NK-92 (cell line): ENCODE results near the gene DYSF.

Experiments
- DNase-seq: peaks from one replicate; lab custom pipeline; 2025; ENCODE audit not compliant: unreplicated experiment; lab: John Stamatoyannopoulos, UW

Gene DYSF

DNA sequence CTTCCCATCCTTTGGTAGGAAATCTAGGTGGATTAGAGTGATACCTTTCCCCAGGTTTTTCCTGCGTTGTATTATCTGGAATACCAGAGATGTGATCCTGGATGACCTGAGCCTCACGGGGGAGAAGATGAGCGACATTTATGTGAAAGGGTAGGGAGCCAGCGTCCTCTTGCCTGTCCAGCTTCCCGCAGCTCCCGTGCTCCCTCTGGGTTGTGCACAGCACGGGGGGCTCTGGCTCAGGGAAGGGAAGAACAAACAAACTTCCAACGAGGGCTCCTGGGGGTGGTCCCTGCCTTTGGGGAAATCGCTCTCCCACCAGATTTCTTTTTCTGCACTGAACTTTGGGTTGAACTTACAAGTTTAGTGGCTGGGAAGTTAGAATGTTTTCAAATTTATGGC is 215.7 kb downstream of the DYSF start:
- no peak for DNase-seq

- DNase-seq = no peak
These were observed 216.5 kb downstream of the DYSF start for GRCh38 chr2:71669628-71670429.

GRCh38 chr2:71670430-71670795 is 217.1 kb downstream of the DYSF start:
- no peak for DNase-seq

GRCh38 chr2:71671203-71671854 is 218.0 kb downstream of the DYSF start:
- DNase-seq = no peak

DNA sequence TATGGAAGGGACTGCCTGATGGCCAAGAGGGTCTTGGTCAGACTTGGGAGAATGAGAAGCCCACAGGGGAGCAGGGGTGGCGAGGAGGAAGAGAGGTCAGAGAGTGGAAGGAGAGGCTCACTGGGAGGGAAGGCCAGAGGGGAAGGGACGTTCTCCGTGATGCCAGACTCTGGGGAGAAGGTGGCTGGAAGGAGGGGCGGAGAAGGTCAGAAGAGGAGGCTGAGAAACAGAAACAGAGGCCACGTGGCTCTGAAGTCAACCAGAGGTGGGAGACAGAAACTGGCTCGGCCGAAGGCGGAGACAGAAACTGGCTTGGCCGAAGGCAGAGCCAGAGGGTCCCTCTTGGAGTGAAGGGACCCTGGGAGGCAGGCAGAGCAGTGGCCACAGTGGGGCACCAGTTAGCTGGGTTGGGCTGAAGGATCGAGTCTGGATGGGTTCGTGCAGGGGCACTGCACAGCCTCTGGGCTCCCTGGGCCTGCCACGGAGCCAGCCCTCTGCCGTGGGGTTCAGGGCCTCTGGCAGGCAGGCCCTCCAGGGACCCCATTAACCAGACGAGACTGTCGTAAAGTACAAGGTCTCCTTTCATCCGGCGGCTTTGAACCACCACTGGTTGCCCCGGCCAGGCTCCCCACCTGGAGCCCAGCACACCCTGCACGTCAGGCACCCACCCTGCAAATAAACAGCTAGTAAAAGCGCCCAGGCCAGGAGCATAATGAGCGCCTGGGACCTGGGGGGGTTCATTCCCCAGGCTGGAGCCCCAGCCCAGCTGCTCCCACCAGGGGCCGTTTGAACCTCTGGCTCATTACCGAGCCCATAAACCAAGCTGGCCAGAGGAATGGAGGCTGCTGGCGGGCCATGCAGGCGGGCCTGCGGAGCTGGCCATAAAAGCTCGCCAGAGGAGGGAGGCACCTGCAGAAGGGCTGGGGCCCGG is 218.8 kb downstream of the DYSF start:
- DNase-seq = no peak

DNA sequence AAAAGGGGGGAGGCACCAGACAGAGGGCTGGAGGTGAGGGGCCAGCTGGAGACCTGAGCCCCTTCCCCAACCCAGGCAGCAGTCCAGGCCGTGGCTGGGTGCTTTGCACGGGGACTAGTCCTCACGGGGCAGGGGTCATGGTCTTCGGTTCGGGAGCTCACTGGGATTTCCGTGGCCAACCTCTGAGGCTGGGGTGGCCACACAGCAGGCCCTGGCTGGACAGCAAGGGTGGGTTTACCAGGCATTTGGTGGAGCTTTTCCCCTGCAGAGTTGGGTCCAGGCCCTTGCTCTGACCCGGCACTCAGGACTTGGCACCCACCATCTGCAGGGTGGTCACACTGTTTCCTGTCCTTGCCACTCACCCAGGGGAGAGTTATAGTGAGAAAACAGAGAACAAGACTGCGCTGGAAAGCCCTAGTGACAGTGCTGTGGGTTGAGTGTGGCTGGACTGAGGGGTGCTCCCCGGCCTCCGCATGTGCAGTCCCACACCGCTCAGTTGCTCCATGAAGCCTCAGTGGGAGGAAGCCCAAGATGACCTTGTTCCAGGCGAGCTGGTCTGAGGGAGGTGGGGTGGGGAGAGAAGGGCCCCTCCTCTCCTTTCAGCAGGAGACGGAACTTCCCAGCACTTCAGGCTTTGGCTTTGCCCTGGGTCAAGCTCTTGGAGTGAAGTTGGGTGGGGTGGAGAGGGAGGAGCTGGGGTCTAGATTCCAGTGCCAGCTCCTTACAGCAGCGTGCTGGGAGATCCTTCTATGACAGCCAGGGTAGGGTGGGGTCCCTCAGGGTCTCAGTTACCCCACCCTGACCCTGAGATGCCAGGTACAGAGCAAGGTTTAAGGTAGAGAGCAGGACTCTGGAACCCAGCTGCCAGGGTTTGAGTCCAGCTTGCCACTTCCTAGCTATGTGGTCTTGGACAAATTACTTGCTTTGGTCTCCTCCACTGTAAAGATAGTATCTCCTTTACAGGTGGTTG is 219.8 kb downstream of the DYSF start:
- DNase-seq = no peak

GRCh38 chr2:71674158-71674851 is 220.9 kb downstream of the DYSF start:
- DNase-seq = no peak

GRCh38 chr2:71675296-71675695 is 221.9 kb downstream of the DYSF start:
- DNase-seq = no peak

DNA sequence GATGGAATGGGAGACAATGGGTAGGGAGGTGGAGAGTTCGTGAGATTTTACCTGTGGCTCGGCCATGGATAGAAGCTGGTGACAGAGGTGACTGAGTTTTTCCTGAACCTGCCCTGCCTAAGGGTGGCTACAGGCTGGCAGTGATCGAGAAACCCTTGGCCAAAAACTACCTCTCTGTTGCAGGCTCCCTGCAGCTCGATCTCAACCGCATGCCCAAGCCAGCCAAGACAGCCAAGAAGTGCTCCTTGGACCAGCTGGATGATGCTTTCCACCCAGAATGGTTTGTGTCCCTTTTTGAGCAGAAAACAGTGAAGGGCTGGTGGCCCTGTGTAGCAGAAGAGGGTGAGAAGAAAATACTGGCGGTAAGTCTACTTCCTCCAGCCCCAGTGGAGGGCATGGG is 225.5 kb downstream of the DYSF start:
- no peak for DNase-seq

DNA sequence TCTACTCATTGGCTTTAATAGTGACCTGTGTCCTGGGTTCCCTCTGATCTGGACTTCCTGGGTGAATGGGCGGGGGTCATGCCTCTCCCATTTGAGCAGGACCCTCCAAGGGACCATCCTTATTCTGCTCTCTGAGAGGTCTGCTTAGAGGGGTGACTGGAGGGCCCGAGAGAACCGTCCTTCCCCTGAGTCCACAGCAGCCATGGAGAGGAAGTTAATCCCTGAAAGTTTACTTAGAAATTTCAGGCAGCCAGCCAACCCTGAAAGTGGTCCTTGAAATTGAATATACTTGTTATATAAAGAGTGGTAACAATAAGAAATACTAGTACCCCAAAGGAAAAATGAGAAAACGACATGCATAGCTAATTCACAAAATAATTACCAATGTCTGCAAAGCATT is 226.1 kb downstream of the DYSF start:
- no peak for DNase-seq

DNA sequence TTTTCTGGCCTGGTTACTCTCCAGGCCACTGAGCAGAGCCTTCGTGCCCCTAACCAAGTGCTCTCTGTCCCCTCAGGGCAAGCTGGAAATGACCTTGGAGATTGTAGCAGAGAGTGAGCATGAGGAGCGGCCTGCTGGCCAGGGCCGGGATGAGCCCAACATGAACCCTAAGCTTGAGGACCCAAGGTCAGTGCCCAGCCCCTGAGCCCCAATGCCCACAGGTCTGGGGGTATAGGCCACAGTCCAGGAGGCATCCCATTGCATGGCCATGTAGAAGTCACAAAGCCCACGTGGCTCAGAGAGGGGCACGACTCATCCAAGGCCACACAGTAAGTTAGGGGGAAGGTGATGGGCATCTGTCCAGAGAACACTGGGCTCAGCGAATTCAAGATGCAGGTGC is 227.6 kb downstream of the DYSF start:
- DNase-seq = no peak

- DNase-seq = no peak
These were observed 228.3 kb downstream of the DYSF start for GRCh38 chr2:71681626-71682025.

DNA sequence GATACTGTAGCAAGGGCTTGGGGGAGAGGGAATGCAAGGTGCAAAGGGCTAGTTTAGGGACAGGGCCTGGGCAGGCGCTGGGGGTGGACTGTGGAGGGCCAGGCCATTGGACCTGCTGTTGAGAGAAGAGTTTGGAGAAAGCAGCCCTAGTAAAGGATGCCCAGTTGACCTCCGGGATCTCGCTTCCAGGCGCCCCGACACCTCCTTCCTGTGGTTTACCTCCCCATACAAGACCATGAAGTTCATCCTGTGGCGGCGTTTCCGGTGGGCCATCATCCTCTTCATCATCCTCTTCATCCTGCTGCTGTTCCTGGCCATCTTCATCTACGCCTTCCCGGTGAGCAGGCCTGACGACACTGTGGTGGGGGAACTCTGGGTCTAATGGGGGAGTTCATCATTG is 229.0 kb downstream of the DYSF start:
- no peak for DNase-seq

DNA sequence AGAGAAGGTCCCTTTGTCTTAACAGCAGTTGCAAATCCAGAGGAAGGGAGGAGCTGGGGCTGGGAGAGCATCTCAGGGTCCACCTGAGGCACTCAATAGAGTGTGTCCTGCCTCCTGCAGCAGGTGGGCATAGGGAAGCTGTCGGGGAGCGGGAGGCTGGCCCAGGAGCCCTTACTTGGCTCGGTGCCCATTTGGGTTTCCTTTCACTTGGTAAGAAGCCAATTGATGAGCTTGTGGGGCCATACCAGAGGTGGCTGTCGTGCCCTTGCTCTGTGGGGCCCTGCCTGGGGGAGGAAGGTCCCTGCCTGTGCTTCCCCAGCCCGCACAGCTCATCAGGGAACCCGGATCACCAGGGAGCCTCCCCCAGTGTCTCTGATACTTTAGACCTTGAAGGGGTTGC is 229.7 kb downstream of the DYSF start:
- DNase-seq = no peak

GRCh38 chr2:71683666-71684065 is 230.3 kb downstream of the DYSF start:
- no peak for DNase-seq

- no peak for DNase-seq
These were observed 231.1 kb downstream of the DYSF start for GRCh38 chr2:71684226-71685072.

DNA sequence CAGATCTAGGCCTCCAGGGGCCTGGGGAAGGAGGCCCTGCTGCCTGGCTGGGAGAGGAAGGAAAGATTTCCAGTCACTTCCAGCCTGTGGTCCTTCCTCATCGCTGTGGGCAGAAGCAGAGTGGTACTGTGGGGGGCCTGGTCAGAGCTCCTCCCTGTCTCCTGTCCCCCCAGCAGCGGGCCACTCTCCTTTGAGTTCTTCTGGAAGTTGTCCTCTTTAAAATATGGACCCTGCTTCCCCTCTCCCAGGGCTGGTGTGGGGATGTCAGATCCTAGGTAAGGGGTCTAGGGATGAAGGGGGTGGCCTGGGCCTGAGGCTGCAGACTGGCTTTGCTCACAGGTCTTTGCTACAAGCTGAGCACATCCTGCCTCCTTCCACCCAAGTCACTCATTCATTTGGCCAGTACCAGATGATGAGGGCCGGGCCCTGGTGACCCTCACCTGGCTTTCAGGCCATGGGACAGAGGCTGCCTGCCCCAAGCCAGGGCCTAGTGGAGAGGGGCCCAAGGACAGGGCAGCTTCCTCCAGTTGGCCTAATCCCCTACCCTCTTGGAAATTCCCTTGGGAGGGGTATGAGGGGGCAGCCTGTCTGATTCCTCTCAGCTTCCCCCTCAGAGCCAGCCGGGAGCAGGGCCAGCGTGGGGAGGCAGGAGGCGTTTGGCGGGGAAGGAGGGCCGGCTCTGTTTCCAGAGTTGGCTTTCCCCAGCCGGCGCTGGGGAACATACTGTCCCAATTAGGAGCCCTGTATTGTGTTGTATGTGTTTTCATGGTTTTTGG is 231.9 kb downstream of the DYSF start:
- no peak for DNase-seq

GRCh38 chr2:71685941-71686611 is 232.7 kb downstream of the DYSF start:
- no peak for DNase-seq
